ENCODE measurements around the gene AHR.
"Not testable (repeated sequence)": the region's sequence is repeated elsewhere in the genome, so short reads cannot be mapped to it uniquely, and the experiment has no call there.

The AHR gene

GRCh38 chr7:17382408-17383354, 84.2 kb downstream of the AHR start:
- DNase-seq: not testable (repeated sequence)

DNA sequence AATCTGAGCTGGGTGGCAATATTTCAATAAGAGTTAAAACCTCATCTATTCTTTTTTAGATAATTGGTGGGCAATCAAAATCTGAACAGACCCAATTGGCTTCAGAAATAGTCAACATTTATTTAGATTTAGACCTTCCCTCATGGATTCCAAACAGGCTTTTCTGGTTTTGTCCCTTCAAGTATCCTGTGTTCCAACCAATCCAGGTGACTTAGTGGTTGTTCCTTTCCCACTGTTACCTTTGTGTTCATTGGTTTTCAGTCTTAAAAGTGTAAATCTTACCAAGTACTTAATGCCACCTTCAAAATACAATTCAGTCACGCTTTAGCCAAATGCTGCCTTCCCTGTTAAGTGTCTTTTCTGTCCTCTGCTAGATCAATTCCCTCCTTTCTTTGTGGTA, 85.9 kb downstream of the AHR start:
- no peak for DNase-seq

GRCh38 chr7:17385612-17386011, 87.2 kb downstream of the AHR start:
- no peak for DNase-seq

GRCh38 chr7:17390392-17390791, 91.9 kb downstream of the AHR start:
- DNase-seq: no peak

DNA sequence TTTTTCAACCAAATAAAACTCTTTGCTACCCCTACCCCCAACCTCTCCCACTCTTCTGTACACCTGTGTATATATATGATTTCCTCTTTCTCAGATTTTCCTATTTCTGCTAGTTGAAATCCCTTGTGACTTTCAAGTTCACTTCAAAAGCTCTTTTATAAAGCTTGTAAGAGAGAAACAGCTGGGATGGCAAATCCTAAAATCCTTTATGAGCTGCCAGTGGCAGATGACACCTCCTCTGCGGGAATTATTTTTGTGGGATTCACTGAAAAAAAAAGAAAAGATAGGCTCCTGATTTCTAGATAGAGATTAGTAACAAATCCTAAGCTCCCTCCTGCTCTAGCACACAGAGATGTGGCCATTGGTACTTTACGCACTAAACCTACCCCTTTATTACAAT, 92.9 kb downstream of the AHR start:
- no peak for DNase-seq

- DNase-seq: no peak
Observed at GRCh38 chr7:17392846-17393245, 94.4 kb downstream of the AHR start.

GRCh38 chr7:17394563-17394962, 96.1 kb downstream of the AHR start:
- DNase-seq: not testable (repeated sequence)
